ENCODE measurements around the gene OR52N5.

The OR52N5 gene

GRCh38 chr11:5809122-5809519 is 26.0 kb upstream of the OR52N5 start:
- Mint-ChIP-seq H3K4me3 (peak overlapping the region; percentile 87), H3K27me3 (ENCODE audit: low read depth, poor library complexity) (peaks cover 18% of the 10 kb centered on the region), H3K4me1 (peaks cover 21% of the 10 kb centered on the region), H3K27ac (no peak overlapping the region), H3K36me3 (ENCODE audit: low read depth) (no peaks in the 10 kb centered on the region), H3K9me3 (peaks cover 4% of the 10 kb centered on the region)
- DNase-seq, result no peak
- no peak for TF ChIP-seq CTCF (IDR thresholded peaks at IDR 0.05)

GRCh38 chr11:5808500-5809121 is 25.5 kb upstream of the OR52N5 start, which contains the start of gene OR52N2:
Gene OR52N2 (plus strand): TSS chr11:5808924. CDS start chr11:5820336, 11,412 bp downstream.
- no peak within 1 kb of the TSS for H3K27ac Mint-ChIP-seq

GRCh38 chr11:5807580-5807979 is 24.4 kb upstream of the OR52N5 start:
- Mint-ChIP-seq H3K27ac (no peak overlapping the region), H3K4me1 (peaks cover 23% of the 10 kb centered on the region), H3K9me3 (peaks cover 16% of the 10 kb centered on the region), H3K36me3 (ENCODE audit: low read depth) (no peaks in the 10 kb centered on the region), H3K4me3 (no peak overlapping the region), H3K27me3 (ENCODE audit: low read depth, poor library complexity) (peaks cover 19% of the 10 kb centered on the region)
- TF ChIP-seq CTCF (IDR thresholded peaks at IDR 0.05), result no peak
- DNase-seq, result no peak

More at GRCh38 chr11:5808500-5809121, 25.5 kb upstream of the OR52N5 start, which contains the start of gene OR52N2:
- Mint-ChIP-seq H3K4me3 (peak within 1 kb of the TSS; percentile 87), H3K36me3 (ENCODE audit: low read depth) (no peaks in the 10 kb centered on the region), H3K4me1 (peaks cover 23% of the 10 kb centered on the region), H3K9me3 (peaks cover 9% of the 10 kb centered on the region), H3K27me3 (ENCODE audit: low read depth, poor library complexity) (peaks cover 19% of the 10 kb centered on the region)
- peak; percentile 79 for TF ChIP-seq CTCF (IDR thresholded peaks at IDR 0.05)
- DNase-seq, result peak; percentile 80

GRCh38 chr11:5803982-5804381 is 20.8 kb upstream of the OR52N5 start:
- peaks cover 9% of the 10 kb centered on the region for H3K27me3 Mint-ChIP-seq (ENCODE audit: low read depth, poor library complexity)
- no peaks in the 10 kb centered on the region for H3K36me3 Mint-ChIP-seq (ENCODE audit: low read depth)
- no peak for DNase-seq
- peak overlapping the region; percentile 43 for H3K27ac Mint-ChIP-seq
- H3K9me3 Mint-ChIP-seq, result peaks cover 16% of the 10 kb centered on the region
- peaks cover 19% of the 10 kb centered on the region for H3K4me1 Mint-ChIP-seq
- no peak for TF ChIP-seq CTCF (IDR thresholded peaks at IDR 0.05)
- H3K4me3 Mint-ChIP-seq, result no peak overlapping the region

- Mint-ChIP-seq H3K27ac (no peak overlapping the region), H3K4me3 (no peak overlapping the region), H3K9me3 (no peaks in the 10 kb centered on the region), H3K27me3 (ENCODE audit: low read depth, poor library complexity) (peaks cover 4% of the 10 kb centered on the region), H3K36me3 (ENCODE audit: low read depth) (no peaks in the 10 kb centered on the region), H3K4me1 (no peaks in the 10 kb centered on the region)
- TF ChIP-seq CTCF (IDR thresholded peaks at IDR 0.05), result no peak
- no peak for DNase-seq
These were observed 13.4 kb upstream of the OR52N5 start for GRCh38 chr11:5796541-5796940.

- peaks cover 18% of the 10 kb centered on the region for H3K27me3 Mint-ChIP-seq (ENCODE audit: low read depth, poor library complexity)
- H3K36me3 Mint-ChIP-seq (ENCODE audit: low read depth), result no peaks in the 10 kb centered on the region
- no peak for TF ChIP-seq CTCF (IDR thresholded peaks at IDR 0.05)
- DNase-seq, result no peak
- H3K4me3 Mint-ChIP-seq, result no peak within 1 kb of the TSS
- no peaks in the 10 kb centered on the region for H3K9me3 Mint-ChIP-seq
- H3K27ac Mint-ChIP-seq, result no peak within 1 kb of the TSS
- no peaks in the 10 kb centered on the region for H3K4me1 Mint-ChIP-seq
These were observed 8.0 kb upstream of the OR52N5 start, which contains the start of gene OR52N1 for GRCh38 chr11:5791165-5791564. Gene OR52N1 (minus strand): TSS chr11:5791265. CDS start chr11:5788816, 2,449 bp downstream.

All from nephron progenitor cell (in vitro differentiated cells).